CD14-positive monocyte (primary cell): ENCODE data around the gene SOBP. TPM values are rescaled to one million over a fixed set of nuclear protein-coding genes. Genes with fewer than 3 reads are reported as not detected.

Experiments used
- DNase-seq, 3 donors: peaks; one replicate each; pipeline ENCODE4 v3.0.0-alpha.2; 2011 to 2022
- H2AFZ ChIP-seq: 2 replicates; pipeline ENCODE4 v1.6.0; 2012; ENCODE audit warnings: mild to moderate bottlenecking, low read depth, low read length, inconsistent platforms; ENCODE audit not compliant: insufficient read depth, poor library complexity, severe bottlenecking
- H3K27ac ChIP-seq, 2 donors: 1 replicate in 1 of 2; 2 replicates in 1 of 2; pipeline ENCODE4 v1.5.1; 2012 to 2013; ENCODE audit warnings: low read length in 2 of 2, control low read depth in 1 of 2, inconsistent platforms in 1 of 2, low read depth in 1 of 2, mild to moderate bottlenecking in 1 of 2
- H3K27me3 ChIP-seq, 2 donors: one replicate each; pipeline versions ENCODE4 v1.6.0 to v1.6.1; 2011 to 2013; ENCODE audit warnings: low read length in 2 of 2; ENCODE audit not compliant: control insufficient read depth in 2 of 2, insufficient read depth in 2 of 2
- H3K36me3 ChIP-seq, 2 donors: replicated peaks in 1 of 2; 1 replicate in 1 of 2; 2 replicates in 1 of 2; pipeline versions ENCODE4 v1.5.1 to v1.6.1; 2012 to 2013; ENCODE audit warnings: low read length in 2 of 2, control low read depth in 1 of 2, inconsistent platforms in 1 of 2, mild to moderate bottlenecking in 1 of 2; ENCODE audit not compliant: insufficient read depth in 2 of 2, control insufficient read depth in 1 of 2
- H3K4me1 ChIP-seq, 2 donors: 1 replicate in 1 of 2; 2 replicates in 1 of 2; pipeline versions ENCODE4 v1.5.1 to v1.6.1; 2012 to 2013; ENCODE audit warnings: low read length in 2 of 2, control low read depth in 1 of 2, inconsistent platforms in 1 of 2, mild to moderate bottlenecking in 1 of 2, moderate library complexity in 1 of 2; ENCODE audit not compliant: insufficient read depth in 2 of 2, control insufficient read depth in 1 of 2
- H3K4me2 ChIP-seq: replicated peaks from 2 replicates; pipeline ENCODE3; 2012; ENCODE audit warnings: low read length, moderate library complexity, mild to moderate bottlenecking; ENCODE audit not compliant: poor library complexity, severe bottlenecking; ENCODE audit errors: extremely low read depth
- H3K4me3 ChIP-seq, 3 experiments: fragments of 200-600 bp in 1 of 3; sonication (generic) in 1 of 3; replicated peaks in 1 of 3; 1 replicate in 2 of 3; 2 replicates in 1 of 3; pipeline ENCODE4 v1.5.1; 2011 to 2013; ENCODE audit warnings: low read length in 3 of 3, mild to moderate bottlenecking in 3 of 3, control low read depth in 2 of 3, low read depth in 2 of 3, inconsistent platforms in 1 of 3, moderate library complexity in 1 of 3
- H3K79me2 ChIP-seq: 2 replicates; pipeline ENCODE4 v1.6.0; 2012; ENCODE audit warnings: mild to moderate bottlenecking, control low read depth, inconsistent platforms, low read length, moderate library complexity; ENCODE audit not compliant: insufficient read depth
- H3K9ac ChIP-seq: 2 replicates; pipeline ENCODE4 v1.6.0; 2017; ENCODE audit warnings: low read length, mild to moderate bottlenecking; ENCODE audit not compliant: insufficient read depth, poor library complexity, severe bottlenecking
- H3K9me3 ChIP-seq, 2 donors: replicated peaks in 1 of 2; 1 replicate in 1 of 2; 2 replicates in 1 of 2; pipeline versions ENCODE4 v1.5.1 to v1.6.1; 2012 to 2013; ENCODE audit warnings: low read length in 2 of 2, control low read depth in 1 of 2; ENCODE audit not compliant: control insufficient read depth in 1 of 2, insufficient read depth in 1 of 2
- H4K20me1 ChIP-seq: 2 replicates; pipeline ENCODE4 v1.6.0; 2012; ENCODE audit warnings: mild to moderate bottlenecking, low read length, control low read depth, moderate library complexity; ENCODE audit not compliant: insufficient read depth
- H3K27ac Mint-ChIP-seq, 7 donors: one replicate each; pipeline ENCODE4 v1.8.0; 2020; ENCODE audit warnings: mild to moderate bottlenecking in 7 of 7, mixed read lengths in 7 of 7, moderate library complexity in 6 of 7, inconsistent platforms in 2 of 7
- H3K27me3 Mint-ChIP-seq, 3 donors: one replicate each; pipeline ENCODE4 v1.8.0; 2021 to 2022; ENCODE audit warnings: low read depth in 3 of 3, mild to moderate bottlenecking in 3 of 3, mixed read lengths in 3 of 3, moderate library complexity in 3 of 3, inconsistent platforms in 1 of 3
- H3K36me3 Mint-ChIP-seq, 2 donors: one replicate each; pipeline ENCODE4 v1.8.0; 2020; ENCODE audit warnings: mixed read lengths in 2 of 2, inconsistent platforms in 1 of 2, mild to moderate bottlenecking in 1 of 2
- H3K4me1 Mint-ChIP-seq: one replicate; pipeline ENCODE4 v1.8.0; 2020; ENCODE audit warnings: mild to moderate bottlenecking, mixed read lengths
- H3K4me3 Mint-ChIP-seq, 2 donors: one replicate each; pipeline ENCODE4 v1.8.0; 2020; ENCODE audit warnings: mild to moderate bottlenecking in 2 of 2, mixed read lengths in 2 of 2, moderate library complexity in 1 of 2
- H3K9me3 Mint-ChIP-seq, 7 donors: one replicate each; pipeline ENCODE4 v1.8.0; 2020 to 2022; ENCODE audit warnings: mixed read lengths in 7 of 7, mild to moderate bottlenecking in 6 of 7, moderate library complexity in 6 of 7, inconsistent platforms in 2 of 7
- CTCF ChIP-seq: fragments of 200-600 bp; IDR thresholded peaks from one replicate; pipeline ENCODE4 v1.8.0; 2022; ENCODE audit warnings: antibody characterized with exemption, mild to moderate bottlenecking
- WGBS: methylation state at CpG from one replicate; pipeline ENCODE4 v1.1.5; 2013; ENCODE audit warnings: missing lambda C conversion rate; ENCODE audit not compliant: insufficient coverage; 5-methylcytosine and 5-hydroxymethylcytosine counted together
- intact Hi-C, 2 donors: fragments of 100-400 bp; cut with micrococcal nuclease; formaldehyde crosslinking; loops; one replicate each; pipeline versions ENCODE4 v1.15.0 to v1.15.1; 2023
- polyA plus RNA-seq, 3 donors: library from polyadenylated mRNA; depleted of rRNA in 1 of 3; unstranded in 2 of 3; stranded (reverse) in 1 of 3; fragments of 300-500 nt in 2 of 3; fragments of >200 nt in 1 of 3; fragmentation: Illumina TruSeq in 2 of 3; gene quantifications; 1 replicate in 2 of 3; 2 replicates in 1 of 3; pipeline ENCODE4 v1.2.3, GENCODE V29; 2012 to 2021

Gene SOBP
- polyA plus RNA-seq, 3 donors: not detected

GRCh38 chr6:107638493-107638892 lies 148.6 kb downstream of the SOBP start:
- no peak overlapping the region for H3K4me2 ChIP-seq
- no peak overlapping the region for H3K4me3 ChIP-seq
- H3K9me3 Mint-ChIP-seq: peaks cover 0 to 14% (median 8%) of the 10 kb centered on the region in 7 donors
- H2AFZ ChIP-seq: no peak overlapping the region
- H3K4me1 ChIP-seq: peaks cover 6 to 10% of the 10 kb centered on the region in 2 donors
- no peaks in the 10 kb centered on the region for H3K36me3 ChIP-seq
- WGBS: 88% methylated on average over 1 of the region's 4 CpGs
- H3K79me2 ChIP-seq: no peaks in the 10 kb centered on the region
- H3K27ac ChIP-seq: no peak overlapping the region
- peaks cover 17% of the 10 kb centered on the region for H3K4me1 Mint-ChIP-seq
- no peak for TF ChIP-seq CTCF
- peaks cover 42 to 65% (median 54%) of the 10 kb centered on the region in 3 donors for H3K27me3 Mint-ChIP-seq
- DNase-seq: no peak
- no peaks in the 10 kb centered on the region for H4K20me1 ChIP-seq
- intact Hi-C loops: no loop called here
- no peak overlapping the region for H3K9ac ChIP-seq
- peak overlapping the region in 1 of 7 donors; percentile 35 for H3K27ac Mint-ChIP-seq
- peaks cover 0 to 4% of the 10 kb centered on the region in 2 donors for H3K9me3 ChIP-seq
- no peak overlapping the region for H3K4me3 Mint-ChIP-seq
- peaks cover 26 to 51% of the 10 kb centered on the region in 2 donors for H3K27me3 ChIP-seq
- H3K36me3 Mint-ChIP-seq: no peaks in the 10 kb centered on the region

GRCh38 chr6:107639511-107639910 lies 149.6 kb downstream of the SOBP start:
- Histone ChIP-seq H3K4me2 (no peak overlapping the region), H3K9me3 (no peaks in the 10 kb centered on the region), H2AFZ (no peak overlapping the region), H3K79me2 (no peaks in the 10 kb centered on the region), H3K4me1 (peaks cover 4 to 8% of the 10 kb centered on the region in 2 donors), H3K9ac (no peak overlapping the region), H4K20me1 (no peaks in the 10 kb centered on the region), H3K27ac (no peak overlapping the region), H3K27me3 (peaks cover 19 to 42% of the 10 kb centered on the region in 2 donors), H3K36me3 (no peaks in the 10 kb centered on the region), H3K4me3 (no peak overlapping the region)
- TF ChIP-seq CTCF: no peak
- intact Hi-C loops: no loop called here
- DNase-seq: no peak
- peaks cover 0 to 6% (median 0%) of the 10 kb centered on the region in 7 donors for H3K9me3 Mint-ChIP-seq
- peaks cover 11% of the 10 kb centered on the region for H3K4me1 Mint-ChIP-seq
- H3K27ac Mint-ChIP-seq: no peak overlapping the region
- no peaks in the 10 kb centered on the region for H3K36me3 Mint-ChIP-seq
- WGBS: no CpG with 5 or more reads among the region's 2 CpGs
- H3K27me3 Mint-ChIP-seq: peaks cover 33 to 56% (median 45%) of the 10 kb centered on the region in 3 donors
- no peak overlapping the region for H3K4me3 Mint-ChIP-seq
